Activated T-cell treated with anti-CD3 and anti-CD28 coated beads for 24 hours (primary cell): ENCODE data around the gene CTNNA3.
"Not testable (repeated sequence)": the region's sequence is repeated elsewhere in the genome, so short reads cannot be mapped to it uniquely, and the experiment has no call there.

Experiments used
- DNase-seq: peaks from one replicate; pipeline ENCODE4 v3.0.0-alpha.2; 2020; ENCODE audit warnings: low read depth

CTNNA3 gene

DNA sequence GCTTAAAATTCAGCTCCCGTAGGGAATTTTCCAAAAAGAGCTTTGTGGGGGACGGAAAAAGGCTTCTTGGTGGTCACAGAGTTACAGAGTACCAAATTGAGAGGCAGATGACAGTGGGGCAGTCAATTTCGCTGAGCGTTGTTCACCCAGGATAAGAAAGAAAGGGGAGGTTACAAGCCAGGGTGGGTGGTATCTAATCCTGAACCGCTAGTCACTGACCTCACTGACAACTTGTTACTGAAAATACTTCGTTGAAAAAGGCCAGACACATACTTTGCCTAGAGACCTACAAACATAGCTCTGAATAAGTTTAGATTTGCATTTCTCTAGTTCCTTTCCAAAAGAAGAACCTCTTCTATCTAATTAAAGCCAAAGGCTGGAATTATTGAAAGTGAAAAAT, at the start of gene CTNNA3:
TSS of gene CTNNA3 (minus strand) at position 167 of the 400 bp plus-strand sequence.
- no peak for DNase-seq

DNA sequence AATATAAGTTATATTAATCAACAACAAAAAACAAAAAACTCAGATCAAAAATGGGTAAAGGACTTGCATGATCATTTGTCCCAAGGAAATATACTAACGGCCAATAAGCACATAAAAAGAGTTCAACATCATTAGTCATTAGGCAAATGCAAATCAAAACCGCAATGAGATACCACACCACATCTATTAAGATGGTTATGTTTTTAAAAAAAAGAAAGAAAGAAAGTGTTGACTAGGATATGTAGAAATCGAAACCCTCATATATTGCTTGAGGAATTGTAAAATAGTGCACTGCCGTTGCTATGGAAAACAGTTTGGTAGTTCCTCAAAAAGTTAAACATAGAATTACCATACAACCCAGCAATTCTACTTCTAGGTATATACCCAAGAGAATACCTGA, 39.4 kb upstream of the CTNNA3 start:
- DNase-seq: no peak

DNA sequence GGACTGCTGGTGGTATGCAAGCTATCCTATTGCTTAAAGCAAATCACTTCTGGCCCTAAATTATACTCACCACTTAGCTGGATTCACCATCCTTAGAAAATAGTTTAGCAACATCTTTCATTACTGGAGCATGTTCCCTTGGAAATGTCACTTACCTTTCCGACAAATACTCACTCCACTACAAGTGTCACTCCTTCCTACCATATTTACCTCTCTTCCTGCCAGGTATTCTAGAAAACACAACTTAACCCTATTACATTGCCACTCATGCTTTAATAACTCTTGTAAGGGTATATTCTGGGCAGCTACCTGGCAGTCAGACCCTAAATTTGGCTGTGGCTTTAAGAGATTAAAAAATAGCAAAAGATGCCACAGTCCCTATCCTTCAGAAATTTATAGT, 37.5 kb upstream of the CTNNA3 start:
- no peak for DNase-seq

DNA sequence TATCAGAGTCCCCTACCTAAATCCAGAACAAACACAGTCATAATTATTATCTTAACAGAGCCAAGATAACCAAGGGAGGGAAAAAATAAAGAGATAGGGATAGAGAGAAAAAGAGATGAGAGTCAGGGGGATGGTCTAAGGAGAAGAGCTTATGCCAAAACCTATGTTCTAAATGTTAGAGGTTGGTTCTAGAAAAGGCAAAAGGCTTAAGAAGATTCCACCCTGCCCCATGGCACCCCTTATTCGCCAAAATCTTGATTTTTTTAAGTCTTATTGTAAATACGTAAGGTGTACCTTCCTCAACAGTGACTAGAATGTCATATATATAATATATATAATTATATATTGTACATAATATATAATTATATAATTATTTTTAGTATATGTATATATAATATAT, 29.6 kb upstream of the CTNNA3 start:
- no peak for DNase-seq

DNA sequence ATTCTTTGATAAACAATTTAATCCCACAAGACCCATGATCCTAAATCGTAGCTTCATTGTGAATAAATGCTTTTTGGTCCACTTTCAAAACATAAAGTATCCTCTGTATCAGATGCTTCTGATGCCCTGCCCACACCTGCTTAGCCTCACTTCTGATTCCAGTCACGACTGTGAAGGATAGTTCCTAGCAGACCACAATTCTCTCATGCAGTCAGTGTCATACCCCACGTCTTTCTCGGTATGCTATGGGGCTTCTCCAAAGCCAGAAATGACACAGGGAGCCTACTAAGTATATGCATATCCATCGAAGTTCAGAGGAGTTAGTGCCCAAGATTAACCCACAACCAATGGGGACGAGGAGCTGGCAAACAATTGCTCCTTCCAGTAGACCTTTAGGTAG, 27.6 kb upstream of the CTNNA3 start:
- no peak for DNase-seq

DNA sequence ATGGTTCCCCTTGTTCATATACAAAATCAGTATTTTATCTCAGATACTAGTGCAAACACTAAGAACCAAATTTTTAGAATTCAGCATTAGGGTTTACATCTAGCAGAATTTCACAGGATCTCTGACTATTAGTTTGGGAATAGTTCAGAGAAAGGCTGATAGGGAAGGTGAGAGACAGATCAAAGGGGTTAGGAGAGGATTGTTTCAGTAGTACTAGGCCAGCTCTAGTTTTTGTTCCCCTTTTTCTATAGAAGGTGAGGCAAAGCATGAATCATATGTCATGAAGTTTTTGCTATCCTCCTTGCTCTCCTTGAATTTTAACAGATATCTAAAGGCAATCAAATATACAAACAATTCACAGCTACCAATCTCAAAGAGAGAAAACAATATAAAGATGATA, 26.1 kb upstream of the CTNNA3 start:
- no peak for DNase-seq

DNA sequence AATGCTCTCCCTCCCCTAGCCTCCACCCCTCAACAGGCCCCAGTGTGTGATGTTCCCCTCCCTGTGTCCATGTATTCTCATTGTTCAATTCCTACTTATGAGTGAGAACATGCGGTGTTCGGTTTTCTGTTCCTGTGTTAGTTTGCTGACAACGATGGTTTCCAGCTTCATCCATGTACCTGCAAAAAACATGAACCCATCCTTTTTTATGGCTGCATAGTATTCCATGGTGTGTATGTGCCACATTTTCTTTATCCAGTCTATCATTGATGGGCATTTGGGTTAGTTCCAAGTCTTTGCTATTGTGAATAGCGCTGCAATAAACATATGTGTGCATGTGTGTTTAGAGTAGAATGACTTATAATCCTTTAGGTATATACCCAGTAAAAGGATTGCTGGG, 20.5 kb upstream of the CTNNA3 start:
- not testable (repeated sequence) for DNase-seq

DNA sequence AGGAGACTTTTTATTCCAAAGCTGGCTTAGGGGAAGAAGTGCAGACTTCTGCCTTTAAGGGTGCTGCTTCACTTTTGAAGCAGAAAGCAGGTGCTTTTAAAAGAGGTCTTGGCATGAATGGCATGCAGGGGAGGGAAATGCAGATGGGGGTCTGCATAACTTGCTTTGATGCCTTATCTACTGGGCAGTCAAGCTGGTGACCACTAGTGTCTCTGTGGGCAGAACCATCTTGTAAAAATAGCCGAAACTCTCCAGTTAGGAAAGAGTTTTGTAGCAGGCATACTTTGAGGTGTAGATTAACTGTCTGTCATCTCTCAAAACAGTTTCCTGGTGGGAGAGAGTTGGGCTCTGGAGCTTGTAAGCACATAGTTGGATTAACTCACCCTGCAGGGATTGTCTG, 9.9 kb upstream of the CTNNA3 start:
- DNase-seq: no peak

DNA sequence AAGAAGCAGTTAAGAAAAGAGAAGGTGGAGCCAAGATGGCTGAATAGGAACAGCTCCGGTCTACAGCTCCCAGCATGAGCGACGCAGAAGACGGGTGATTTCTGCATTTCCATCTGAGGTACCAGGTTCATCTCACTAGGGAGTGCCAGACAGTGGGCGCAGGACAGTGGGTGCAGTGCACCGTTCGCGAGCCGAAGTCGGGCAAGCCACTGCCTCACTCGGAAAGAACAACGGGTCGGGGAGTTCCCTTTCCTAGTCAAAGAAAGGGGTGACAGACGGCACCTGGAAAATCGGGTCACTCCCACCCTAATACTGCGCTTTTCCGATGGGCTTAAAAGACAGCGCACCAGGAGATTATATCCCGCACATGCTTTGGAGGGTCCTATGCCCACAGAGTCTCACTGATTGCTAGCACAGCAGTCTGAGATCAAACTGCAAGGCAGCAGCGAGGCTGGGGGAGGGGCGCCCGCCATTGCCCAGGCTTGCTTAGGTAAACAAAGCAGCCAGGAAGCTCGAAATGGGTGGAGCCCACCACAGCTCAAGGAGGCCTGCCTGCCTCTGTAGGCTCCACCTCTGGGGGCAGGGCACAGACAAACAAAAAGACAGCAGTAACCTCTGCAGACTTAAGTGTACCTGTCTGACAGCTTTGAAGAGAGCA, 3.7 kb upstream of the CTNNA3 start:
- DNase-seq: not testable (repeated sequence)

DNA sequence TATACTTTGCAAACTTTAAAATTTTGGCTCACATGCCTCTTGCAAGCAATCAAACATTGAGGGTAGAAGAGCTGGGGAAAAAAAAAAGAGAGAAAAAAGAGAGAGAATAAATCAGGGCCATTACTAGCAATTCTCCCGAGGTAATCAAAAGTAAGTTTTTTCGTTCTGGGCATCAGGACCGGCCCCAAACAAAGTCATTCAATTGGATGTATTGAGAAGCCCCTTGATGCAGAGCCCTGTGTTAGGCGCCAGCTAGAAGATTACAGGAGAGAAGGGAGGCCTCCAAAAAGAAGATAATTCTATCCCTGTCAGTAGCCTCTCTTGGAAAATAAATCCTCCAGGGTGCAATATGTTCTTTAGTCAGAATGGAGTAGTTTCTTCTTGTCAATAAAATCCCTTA, 2.2 kb upstream of the CTNNA3 start:
- no peak for DNase-seq

DNA sequence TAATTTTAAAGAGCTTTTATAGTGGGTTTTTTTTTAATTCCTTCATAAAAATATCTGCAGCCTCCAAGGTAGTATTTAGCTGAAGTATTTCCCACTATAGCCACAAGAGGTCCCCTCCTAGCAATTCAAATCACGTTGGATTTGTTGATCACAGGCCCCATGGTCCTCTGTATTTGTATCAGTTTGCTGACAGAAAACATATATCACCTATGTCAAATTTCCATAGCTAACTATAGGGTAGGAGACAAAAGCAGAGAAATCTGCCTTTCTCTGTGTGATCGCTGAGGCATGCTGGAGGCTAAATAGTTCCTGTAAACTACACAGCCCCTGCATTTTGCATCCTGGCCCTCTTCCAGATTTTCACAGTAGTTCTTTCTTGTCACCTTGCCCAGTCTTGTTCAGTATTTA, 1.7 kb upstream of the CTNNA3 start:
- peak; percentile 7 for DNase-seq

DNA sequence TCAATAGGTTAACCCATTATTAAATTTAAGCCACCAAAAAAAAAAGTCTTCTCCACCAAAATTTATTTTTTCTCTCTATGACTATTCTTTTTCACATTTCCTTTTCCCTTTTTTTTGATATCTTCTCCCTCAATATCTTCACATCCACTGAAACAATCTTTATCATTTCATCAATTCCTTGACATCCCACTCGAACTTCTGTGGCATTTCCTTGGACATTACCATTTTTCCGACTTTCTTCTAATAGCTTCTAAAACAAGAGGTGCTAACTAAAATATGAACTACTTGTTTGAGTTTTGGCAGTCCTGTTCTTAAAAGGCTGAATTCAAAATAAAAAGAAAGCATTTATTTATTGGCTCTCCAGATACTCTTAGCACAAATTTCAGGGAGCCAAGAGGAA, 684 bp upstream of the CTNNA3 start:
- no peak for DNase-seq

DNA sequence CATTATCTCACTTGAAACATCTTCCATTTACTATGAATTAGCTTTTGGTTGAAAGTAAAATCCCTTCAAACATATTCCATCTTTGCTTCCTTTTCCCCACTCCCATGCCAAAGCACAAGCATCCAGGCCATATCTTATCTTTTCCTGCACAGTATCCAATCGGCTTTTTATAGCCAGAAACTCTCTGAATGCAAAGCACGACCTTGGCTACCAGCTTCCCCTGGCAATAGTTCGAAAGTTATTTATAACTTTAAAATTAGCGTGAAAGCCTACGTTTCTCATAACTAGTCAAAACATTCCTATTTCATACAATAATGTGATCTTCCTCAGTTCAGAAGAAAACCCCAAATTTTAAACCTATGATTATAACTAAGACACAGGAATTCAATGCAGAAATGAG, 440 bp downstream of the CTNNA3 start:
- no peak for DNase-seq

DNA sequence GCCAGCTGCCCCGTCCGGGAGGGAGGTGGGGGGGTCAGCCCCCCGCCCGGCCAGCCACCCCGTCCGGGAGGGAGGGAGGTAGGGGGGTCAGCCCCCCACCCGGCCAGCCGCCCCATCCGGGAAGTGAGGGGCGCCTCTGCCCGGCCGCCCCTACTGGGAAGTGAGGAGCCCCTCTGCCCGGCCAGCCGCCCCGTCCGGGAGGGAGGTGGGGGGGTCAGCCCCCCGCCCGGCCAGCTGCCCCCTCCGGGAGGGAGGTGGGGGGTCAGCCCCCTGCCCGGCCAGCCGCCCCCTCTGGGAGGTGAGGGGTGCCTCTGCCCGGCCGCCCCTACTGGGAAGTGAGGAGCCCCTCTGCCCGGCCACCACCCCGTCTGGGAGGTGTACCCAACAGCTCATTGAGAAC, 4.1 kb downstream of the CTNNA3 start:
- DNase-seq: not testable (repeated sequence)

DNA sequence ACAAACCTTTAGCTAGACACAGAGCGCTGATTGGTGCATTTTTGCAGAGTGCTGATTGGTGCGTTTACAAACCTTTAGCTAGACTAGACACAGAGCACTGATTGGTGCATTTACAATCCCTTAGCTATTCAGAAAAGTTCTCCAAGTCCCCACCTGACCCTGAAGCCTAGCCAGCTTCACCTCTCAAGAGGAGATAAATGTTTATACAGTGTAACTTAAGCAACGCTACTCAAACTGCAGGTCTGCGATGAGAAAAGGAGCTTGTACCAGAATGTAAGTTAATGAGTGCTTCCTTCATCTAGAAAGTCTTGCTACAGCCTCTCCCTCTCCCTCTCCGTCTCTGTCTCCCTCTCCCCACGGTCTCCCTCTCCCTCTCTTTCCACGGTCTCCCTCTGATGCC, 5.5 kb downstream of the CTNNA3 start:
- DNase-seq: not testable (repeated sequence)

DNA sequence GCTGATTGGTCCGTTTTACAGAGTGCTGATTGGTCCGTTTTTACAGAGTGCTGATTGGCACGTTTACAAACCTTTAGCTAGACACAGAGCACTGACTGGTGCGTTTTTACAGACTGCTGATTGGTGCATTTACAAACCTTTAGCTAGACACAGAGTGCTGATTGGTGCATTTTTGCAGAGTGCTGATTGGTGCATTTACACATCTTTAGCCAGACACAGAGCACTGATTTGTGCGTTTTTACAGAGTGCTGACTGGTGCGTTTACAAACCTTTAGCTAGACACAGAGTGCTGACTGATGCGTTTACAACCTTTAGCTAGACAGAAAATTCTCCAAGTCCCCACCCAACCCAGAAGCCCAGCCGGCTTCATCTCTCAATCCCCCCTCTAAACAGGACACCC, 11.9 kb downstream of the CTNNA3 start:
- DNase-seq: not testable (repeated sequence)

DNA sequence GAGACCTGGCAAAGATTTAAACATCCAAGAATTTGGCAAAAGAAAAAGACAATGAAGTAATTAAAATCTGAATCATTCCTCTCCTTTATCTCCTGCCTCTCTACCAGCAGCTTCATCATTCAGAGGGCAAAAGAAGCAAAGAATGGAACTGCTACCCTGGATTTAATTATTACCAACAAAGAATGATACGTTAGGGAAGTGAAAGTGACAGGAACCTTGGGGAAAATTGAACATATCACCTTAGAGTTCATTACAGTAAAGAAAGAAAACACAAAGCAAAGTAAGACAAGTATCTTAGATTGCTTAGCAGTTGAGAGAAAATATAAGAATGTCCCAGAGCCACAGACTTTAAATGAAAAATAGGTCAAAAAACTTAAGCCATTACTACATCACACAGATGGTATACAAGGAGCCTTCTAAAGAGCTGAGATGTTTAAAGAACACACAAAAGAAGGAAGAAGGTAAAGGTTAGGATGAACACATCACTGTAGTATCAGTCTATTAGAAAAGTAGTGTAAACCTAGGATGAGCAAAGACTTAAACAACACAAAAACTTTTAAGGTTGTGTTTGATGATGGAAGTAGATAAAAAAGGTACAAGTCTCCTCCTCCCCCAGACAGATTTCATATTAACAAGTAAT, 17.5 kb downstream of the CTNNA3 start:
- DNase-seq: no peak

DNA sequence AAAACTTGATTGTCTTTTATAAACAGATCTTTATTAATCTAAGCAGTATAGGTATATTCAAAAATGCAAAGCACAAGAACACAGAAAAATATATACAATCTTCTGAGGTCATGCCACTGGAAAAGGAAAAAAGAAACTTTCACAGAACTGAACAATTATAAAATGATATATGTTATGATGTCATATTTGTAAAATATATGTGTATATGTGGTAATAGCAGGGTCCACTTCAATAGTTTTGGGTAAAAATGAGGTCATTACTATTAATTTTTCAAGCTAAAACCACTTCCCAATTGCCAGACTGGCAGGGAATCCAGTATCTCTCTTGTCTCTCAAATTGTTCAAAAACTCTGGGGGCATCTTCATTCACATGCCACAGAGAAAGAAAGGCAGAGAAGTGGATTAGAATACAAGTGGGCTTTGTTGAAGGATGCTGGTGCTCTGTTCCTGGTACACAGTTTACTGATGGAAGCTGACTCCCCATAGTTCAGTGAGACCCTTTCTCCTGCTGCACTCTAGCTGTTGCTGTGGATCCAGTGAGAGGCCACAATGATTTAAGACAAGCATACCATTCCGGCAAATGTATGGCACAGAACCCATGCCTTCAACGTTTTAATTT, 19.7 kb downstream of the CTNNA3 start:
- no peak for DNase-seq

DNA sequence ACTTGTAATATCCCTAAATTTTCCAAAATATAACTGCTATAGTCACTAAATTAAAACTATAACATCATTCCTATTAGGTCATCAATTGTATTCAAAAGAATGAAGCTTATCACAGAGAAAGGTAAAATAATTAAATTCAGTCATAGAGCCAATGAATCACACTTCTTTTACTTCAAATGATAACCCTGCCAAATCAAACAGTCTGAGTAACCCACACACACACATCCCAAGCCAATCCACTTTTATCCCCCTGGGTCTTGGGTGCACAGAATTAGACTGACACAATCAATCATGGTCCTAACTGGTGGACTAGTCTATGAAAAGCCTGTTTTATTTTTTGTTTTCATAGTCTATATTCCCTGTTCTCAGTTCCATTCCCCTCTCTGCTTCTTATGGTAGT, 25.6 kb downstream of the CTNNA3 start:
- DNase-seq: no peak

DNA sequence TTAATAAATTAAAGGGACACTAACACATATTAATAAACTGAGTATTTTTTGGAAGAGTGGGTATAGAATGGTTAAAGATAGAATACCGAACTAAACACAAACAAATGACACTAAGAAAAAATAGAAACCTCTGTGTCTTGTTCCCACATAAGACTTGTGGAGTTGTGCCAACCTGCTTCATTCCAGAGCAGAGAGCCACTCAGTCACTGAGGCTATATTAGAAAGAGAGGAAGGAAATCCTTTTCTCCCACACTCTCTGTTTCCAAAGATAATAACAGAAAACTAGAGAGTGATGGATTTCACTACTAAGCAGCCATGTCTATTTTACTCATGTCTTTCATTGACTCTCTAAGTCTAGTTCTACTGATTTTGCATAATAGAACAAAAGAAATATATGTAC, 26.0 kb downstream of the CTNNA3 start:
- DNase-seq: no peak

DNA sequence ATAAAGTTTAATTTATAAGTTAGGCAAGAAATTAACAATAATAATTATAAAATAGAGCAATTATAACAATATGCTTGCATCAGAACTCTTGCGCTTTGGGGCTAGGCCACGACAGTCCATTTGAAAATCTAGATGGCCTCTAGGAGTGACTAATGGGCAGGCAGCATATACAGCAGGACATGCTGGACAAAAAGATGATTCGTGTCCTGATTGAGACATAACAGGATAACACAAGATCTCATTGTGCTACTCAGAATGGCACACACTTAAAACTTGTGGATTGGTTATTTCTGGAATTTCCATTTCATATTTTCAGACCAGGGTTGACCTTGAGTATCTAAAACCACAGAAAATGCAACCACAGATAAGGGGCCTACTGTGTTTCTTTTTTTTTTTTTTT, 27.5 kb downstream of the CTNNA3 start:
- no peak for DNase-seq

DNA sequence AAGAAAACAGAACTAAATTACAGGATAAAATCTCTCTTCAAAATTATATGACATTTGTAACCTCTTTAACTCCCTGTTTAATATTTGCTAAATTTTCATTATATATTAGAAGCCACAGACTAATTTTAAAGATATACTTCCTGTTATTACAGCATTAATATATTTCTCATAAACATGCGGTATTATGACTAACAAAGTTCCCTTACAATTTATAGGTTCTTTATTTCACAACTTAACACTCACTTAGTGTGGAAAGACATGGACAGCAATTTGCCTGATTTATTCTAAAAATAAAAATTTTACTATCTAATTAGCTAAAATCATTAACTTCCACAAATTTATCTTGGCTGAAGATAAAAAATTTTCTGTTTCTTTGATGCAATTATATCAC, 29.0 kb downstream of the CTNNA3 start:
- no peak for DNase-seq

DNA sequence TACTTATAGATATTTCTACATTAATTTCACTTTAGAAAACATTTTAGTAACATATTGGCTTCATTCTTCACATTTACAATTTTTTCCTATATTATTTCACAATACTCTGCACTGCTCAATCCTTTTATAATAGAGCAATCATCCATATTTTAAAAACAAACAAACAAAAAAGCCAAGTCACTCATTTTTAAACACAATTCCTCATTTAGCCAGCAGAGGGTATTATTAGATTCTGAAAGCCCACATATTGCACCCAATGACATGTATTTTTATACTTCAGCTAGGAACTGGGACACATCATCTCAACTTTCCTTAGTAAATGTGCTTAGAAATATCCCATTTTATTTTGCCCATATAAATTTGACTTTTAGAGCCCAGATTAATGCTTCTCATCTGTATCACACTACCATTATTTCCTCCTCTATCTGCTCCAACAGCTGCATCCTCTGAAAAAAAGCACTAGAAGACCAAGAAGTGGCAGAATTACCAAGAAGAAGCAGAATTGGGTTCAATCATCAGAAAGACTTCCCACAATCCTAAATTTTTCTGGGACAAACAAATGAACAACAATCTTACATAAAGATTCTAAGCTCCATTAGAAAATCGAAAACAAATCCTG, 29.5 kb downstream of the CTNNA3 start:
- no peak for DNase-seq
